ENCODE results near the gene DPP10.

Gene DPP10

GRCh38 chr2:115746151-115746550, 1303.7 kb downstream of the DPP10 start:
- H3K4me3 ChIP-seq (ENCODE audit: low read depth in 1 of 2, low read length in 2 of 2): no peak overlapping the region
- H3K4me1 ChIP-seq (ENCODE audit: control insufficient read depth in 1 of 2, insufficient read depth in 2 of 2, low read length in 2 of 2): no peaks in the 10 kb centered on the region
- no peaks in the 10 kb centered on the region for H3K36me3 ChIP-seq (ENCODE audit: control insufficient read depth in 1 of 2, insufficient read depth in 2 of 2, low read length in 2 of 2)
- no peaks in the 10 kb centered on the region for H3K9me3 ChIP-seq (ENCODE audit: control insufficient read depth in 1 of 2, low read length in 2 of 2)
- no peaks in the 10 kb centered on the region for H3K27me3 ChIP-seq (ENCODE audit: low read depth, low read length)
- H3K27ac ChIP-seq (ENCODE audit: low read length): no peak overlapping the region

DNA sequence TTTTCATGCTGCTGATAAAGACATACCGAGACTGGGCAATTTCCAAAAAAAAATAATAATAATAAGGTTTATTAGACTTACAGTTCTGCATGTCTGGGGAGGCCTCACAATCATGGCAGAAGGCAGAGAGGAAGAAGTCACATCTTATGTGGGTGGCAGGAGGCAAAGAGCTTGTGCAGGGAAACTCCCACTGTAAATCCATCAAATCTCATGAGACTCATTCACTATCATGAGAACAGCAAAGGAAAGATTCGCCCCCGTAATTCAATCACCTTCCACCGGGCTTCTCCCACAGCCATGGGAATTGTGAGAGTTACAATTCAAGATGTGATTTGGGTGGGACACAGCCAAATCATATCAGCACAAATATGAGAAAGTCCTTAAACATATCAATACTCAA, 1314.8 kb downstream of the DPP10 start:
- Histone ChIP-seq H3K9me3 (ENCODE audit: control insufficient read depth in 1 of 2, low read length in 2 of 2) (no peaks in the 10 kb centered on the region), H3K36me3 (ENCODE audit: control insufficient read depth in 1 of 2, insufficient read depth in 2 of 2, low read length in 2 of 2) (no peaks in the 10 kb centered on the region), H3K27ac (ENCODE audit: low read length) (no peak overlapping the region), H3K27me3 (ENCODE audit: low read depth, low read length) (no peaks in the 10 kb centered on the region), H3K4me1 (ENCODE audit: control insufficient read depth in 1 of 2, insufficient read depth in 2 of 2, low read length in 2 of 2) (no peaks in the 10 kb centered on the region), H3K4me3 (ENCODE audit: low read depth in 1 of 2, low read length in 2 of 2) (no peak overlapping the region)

- Histone ChIP-seq H3K27me3 (ENCODE audit: low read depth, low read length) (no peaks in the 10 kb centered on the region), H3K4me1 (ENCODE audit: control insufficient read depth in 1 of 2, insufficient read depth in 2 of 2, low read length in 2 of 2) (no peaks in the 10 kb centered on the region), H3K4me3 (ENCODE audit: low read depth in 1 of 2, low read length in 2 of 2) (no peak overlapping the region)
Measured at GRCh38 chr2:115763601-115764000, 1321.2 kb downstream of the DPP10 start.

GRCh38 chr2:115771516-115771915, 1329.1 kb downstream of the DPP10 start:
- no peak overlapping the region for H3K4me3 ChIP-seq (ENCODE audit: low read depth in 1 of 2, low read length in 2 of 2)
- no peaks in the 10 kb centered on the region for H3K36me3 ChIP-seq (ENCODE audit: control insufficient read depth in 1 of 2, insufficient read depth in 2 of 2, low read length in 2 of 2)
- H3K27me3 ChIP-seq (ENCODE audit: low read depth, low read length): no peaks in the 10 kb centered on the region
- H3K4me1 ChIP-seq (ENCODE audit: control insufficient read depth in 1 of 2, insufficient read depth in 2 of 2, low read length in 2 of 2): no peaks in the 10 kb centered on the region
- no peaks in the 10 kb centered on the region for H3K9me3 ChIP-seq (ENCODE audit: control insufficient read depth in 1 of 2, low read length in 2 of 2)
- no peak overlapping the region for H3K27ac ChIP-seq (ENCODE audit: low read length)

More at GRCh38 chr2:115763601-115764000, 1321.2 kb downstream of the DPP10 start:
- no peaks in the 10 kb centered on the region for H3K9me3 ChIP-seq (ENCODE audit: control insufficient read depth in 1 of 2, low read length in 2 of 2)
- no peaks in the 10 kb centered on the region for H3K36me3 ChIP-seq (ENCODE audit: control insufficient read depth in 1 of 2, insufficient read depth in 2 of 2, low read length in 2 of 2)
- no peak overlapping the region for H3K27ac ChIP-seq (ENCODE audit: low read length)

- no peaks in the 10 kb centered on the region for H3K9me3 ChIP-seq (ENCODE audit: control insufficient read depth in 1 of 2, low read length in 2 of 2)
- H3K4me1 ChIP-seq (ENCODE audit: control insufficient read depth in 1 of 2, insufficient read depth in 2 of 2, low read length in 2 of 2): no peaks in the 10 kb centered on the region
- no peak overlapping the region for H3K27ac ChIP-seq (ENCODE audit: low read length)
- H3K27me3 ChIP-seq (ENCODE audit: low read depth, low read length): no peaks in the 10 kb centered on the region
- no peaks in the 10 kb centered on the region for H3K36me3 ChIP-seq (ENCODE audit: control insufficient read depth in 1 of 2, insufficient read depth in 2 of 2, low read length in 2 of 2)
- no peak overlapping the region for H3K4me3 ChIP-seq (ENCODE audit: low read depth in 1 of 2, low read length in 2 of 2)
Measured at GRCh38 chr2:115774361-115774760, 1331.9 kb downstream of the DPP10 start.

- Histone ChIP-seq H3K27me3 (ENCODE audit: low read depth, low read length) (no peaks in the 10 kb centered on the region), H3K4me1 (ENCODE audit: control insufficient read depth in 1 of 2, insufficient read depth in 2 of 2, low read length in 2 of 2) (no peaks in the 10 kb centered on the region), H3K9me3 (ENCODE audit: control insufficient read depth in 1 of 2, low read length in 2 of 2) (no peaks in the 10 kb centered on the region), H3K4me3 (ENCODE audit: low read depth in 1 of 2, low read length in 2 of 2) (no peak overlapping the region), H3K36me3 (ENCODE audit: control insufficient read depth in 1 of 2, insufficient read depth in 2 of 2, low read length in 2 of 2) (no peaks in the 10 kb centered on the region), H3K27ac (ENCODE audit: low read length) (no peak overlapping the region)
Measured at GRCh38 chr2:115779085-115779632, 1336.7 kb downstream of the DPP10 start.

- Histone ChIP-seq H3K9me3 (ENCODE audit: control insufficient read depth in 1 of 2, low read length in 2 of 2) (peaks cover 0 to 3% of the 10 kb centered on the region in 2 donors), H3K4me3 (ENCODE audit: low read depth in 1 of 2, low read length in 2 of 2) (no peak overlapping the region)
Measured at GRCh38 chr2:115782286-115782685, 1339.8 kb downstream of the DPP10 start.

GRCh38 chr2:115796078-115796477, 1353.6 kb downstream of the DPP10 start:
- Histone ChIP-seq H3K27me3 (ENCODE audit: low read depth, low read length) (no peaks in the 10 kb centered on the region), H3K36me3 (ENCODE audit: control insufficient read depth in 1 of 2, insufficient read depth in 2 of 2, low read length in 2 of 2) (no peaks in the 10 kb centered on the region), H3K4me1 (ENCODE audit: control insufficient read depth in 1 of 2, insufficient read depth in 2 of 2, low read length in 2 of 2) (no peaks in the 10 kb centered on the region), H3K9me3 (ENCODE audit: control insufficient read depth in 1 of 2, low read length in 2 of 2) (no peaks in the 10 kb centered on the region), H3K27ac (ENCODE audit: low read length) (no peak overlapping the region), H3K4me3 (ENCODE audit: low read depth in 1 of 2, low read length in 2 of 2) (no peak overlapping the region)

More at GRCh38 chr2:115782286-115782685, 1339.8 kb downstream of the DPP10 start:
- H3K27me3 ChIP-seq (ENCODE audit: low read depth, low read length): no peaks in the 10 kb centered on the region
- H3K36me3 ChIP-seq (ENCODE audit: control insufficient read depth in 1 of 2, insufficient read depth in 2 of 2, low read length in 2 of 2): no peaks in the 10 kb centered on the region
- H3K27ac ChIP-seq (ENCODE audit: low read length): no peak overlapping the region
- H3K4me1 ChIP-seq (ENCODE audit: control insufficient read depth in 1 of 2, insufficient read depth in 2 of 2, low read length in 2 of 2): no peaks in the 10 kb centered on the region

DNA sequence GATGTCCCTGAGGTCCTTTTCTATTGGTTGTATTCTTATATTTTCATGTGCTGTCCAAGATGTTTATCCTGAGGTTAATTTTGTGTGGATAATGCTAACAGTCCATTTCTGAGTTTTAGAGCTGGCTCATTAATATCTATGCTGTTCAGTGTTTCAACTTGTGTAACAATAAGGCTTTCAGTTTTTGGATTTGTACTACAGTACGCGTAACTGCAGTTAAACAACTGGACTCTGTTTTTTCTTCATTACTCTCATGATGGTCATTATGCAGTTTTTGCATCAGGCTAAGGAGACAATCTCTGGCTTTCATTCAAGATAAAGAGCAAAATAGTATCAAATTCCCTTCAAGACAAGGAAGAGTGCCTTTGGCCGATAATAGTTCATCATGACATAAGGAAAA, 1364.8 kb downstream of the DPP10 start:
- Histone ChIP-seq H3K36me3 (ENCODE audit: control insufficient read depth in 1 of 2, insufficient read depth in 2 of 2, low read length in 2 of 2) (no peaks in the 10 kb centered on the region), H3K4me3 (ENCODE audit: low read depth in 1 of 2, low read length in 2 of 2) (no peak overlapping the region), H3K9me3 (ENCODE audit: control insufficient read depth in 1 of 2, low read length in 2 of 2) (no peaks in the 10 kb centered on the region), H3K27ac (ENCODE audit: low read length) (no peak overlapping the region), H3K27me3 (ENCODE audit: low read depth, low read length) (no peaks in the 10 kb centered on the region), H3K4me1 (ENCODE audit: control insufficient read depth in 1 of 2, insufficient read depth in 2 of 2, low read length in 2 of 2) (no peaks in the 10 kb centered on the region)

DNA sequence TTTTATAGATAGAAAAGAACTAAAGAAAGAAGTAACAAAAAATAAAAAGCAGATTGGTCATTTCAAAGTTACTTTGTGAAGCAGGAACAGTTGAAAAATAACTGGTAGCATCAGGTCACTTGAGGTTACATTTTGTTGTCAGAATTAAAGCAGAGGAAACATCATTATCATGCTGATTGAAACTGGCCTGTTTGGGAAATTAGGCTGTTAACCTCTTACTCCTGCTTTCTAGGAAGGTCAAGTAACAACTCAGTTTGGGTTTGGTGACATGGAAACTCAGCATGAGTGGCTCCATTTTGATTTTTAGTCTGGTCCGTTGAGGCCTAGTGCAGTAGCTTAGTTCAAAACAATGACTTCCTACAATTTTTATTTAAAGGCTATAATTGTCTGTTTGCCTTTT, 1383.5 kb downstream of the DPP10 start:
- no peaks in the 10 kb centered on the region for H3K27me3 ChIP-seq (ENCODE audit: low read depth, low read length)
- H3K36me3 ChIP-seq (ENCODE audit: control insufficient read depth in 1 of 2, insufficient read depth in 2 of 2, low read length in 2 of 2): no peaks in the 10 kb centered on the region
- no peak overlapping the region for H3K27ac ChIP-seq (ENCODE audit: low read length)
- H3K4me3 ChIP-seq (ENCODE audit: low read depth in 1 of 2, low read length in 2 of 2): no peak overlapping the region
- H3K9me3 ChIP-seq (ENCODE audit: control insufficient read depth in 1 of 2, low read length in 2 of 2): no peaks in the 10 kb centered on the region
- H3K4me1 ChIP-seq (ENCODE audit: control insufficient read depth in 1 of 2, insufficient read depth in 2 of 2, low read length in 2 of 2): no peaks in the 10 kb centered on the region

DNA sequence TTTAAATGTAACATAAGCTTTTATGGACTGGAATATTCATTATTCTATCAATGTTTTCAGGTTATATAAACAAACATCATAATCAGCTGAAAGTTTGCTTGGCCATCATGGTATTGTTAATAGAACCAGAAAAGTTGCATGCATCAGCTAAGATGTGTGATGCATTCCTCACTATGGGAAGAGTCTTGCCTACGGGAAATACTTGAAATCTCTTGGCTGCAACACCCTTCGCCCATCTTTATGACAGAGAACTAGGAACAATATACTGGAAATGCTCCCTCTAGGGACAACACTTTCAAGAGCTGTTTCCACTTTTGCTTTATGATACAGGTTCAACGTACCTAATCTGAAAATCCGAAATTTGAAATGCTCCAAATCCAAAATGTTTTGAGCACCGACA, 1390.8 kb downstream of the DPP10 start:
- Histone ChIP-seq H3K27ac (ENCODE audit: low read length) (no peak overlapping the region), H3K27me3 (ENCODE audit: low read depth, low read length) (no peaks in the 10 kb centered on the region), H3K4me1 (ENCODE audit: control insufficient read depth in 1 of 2, insufficient read depth in 2 of 2, low read length in 2 of 2) (no peaks in the 10 kb centered on the region), H3K9me3 (ENCODE audit: control insufficient read depth in 1 of 2, low read length in 2 of 2) (no peaks in the 10 kb centered on the region), H3K4me3 (ENCODE audit: low read depth in 1 of 2, low read length in 2 of 2) (no peak overlapping the region), H3K36me3 (ENCODE audit: control insufficient read depth in 1 of 2, insufficient read depth in 2 of 2, low read length in 2 of 2) (no peaks in the 10 kb centered on the region)

DNA sequence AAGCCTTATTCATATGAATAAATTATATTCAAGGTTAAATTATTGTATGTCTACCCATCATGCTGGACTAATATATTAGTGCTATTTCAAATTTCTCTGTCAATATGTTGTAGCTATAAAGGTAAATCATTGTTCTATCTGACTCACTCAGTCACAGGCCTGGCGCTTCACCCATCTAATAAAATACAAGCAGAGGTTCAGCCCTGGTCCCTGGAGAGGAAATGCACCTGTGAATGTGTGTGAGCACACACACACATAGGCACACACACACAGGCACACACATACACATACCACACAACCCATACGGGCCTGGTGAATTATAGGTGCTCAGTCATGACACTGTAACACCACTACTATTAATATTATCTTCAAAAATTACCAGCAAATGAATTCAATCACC, 1396.1 kb downstream of the DPP10 start:
- no peaks in the 10 kb centered on the region for H3K27me3 ChIP-seq (ENCODE audit: low read depth, low read length)
- H3K9me3 ChIP-seq (ENCODE audit: control insufficient read depth in 1 of 2, low read length in 2 of 2): no peaks in the 10 kb centered on the region
- no peak overlapping the region for H3K4me3 ChIP-seq (ENCODE audit: low read depth in 1 of 2, low read length in 2 of 2)
- H3K4me1 ChIP-seq (ENCODE audit: control insufficient read depth in 1 of 2, insufficient read depth in 2 of 2, low read length in 2 of 2): no peaks in the 10 kb centered on the region
- no peaks in the 10 kb centered on the region for H3K36me3 ChIP-seq (ENCODE audit: control insufficient read depth in 1 of 2, insufficient read depth in 2 of 2, low read length in 2 of 2)
- H3K27ac ChIP-seq (ENCODE audit: low read length): no peak overlapping the region
